ENCODE results near the gene PRUNE2. TPM values are rescaled to one million over a fixed set of nuclear protein-coding genes. Genes with fewer than 3 reads are reported as not detected.

PRUNE2 gene
- total and polyA plus RNA-seq, 2 of the 8 experiments (the other 6 are each of a cell fraction or from before 2014, with no cell fraction given) = 5.5 to 13.3 TPM

DNA sequence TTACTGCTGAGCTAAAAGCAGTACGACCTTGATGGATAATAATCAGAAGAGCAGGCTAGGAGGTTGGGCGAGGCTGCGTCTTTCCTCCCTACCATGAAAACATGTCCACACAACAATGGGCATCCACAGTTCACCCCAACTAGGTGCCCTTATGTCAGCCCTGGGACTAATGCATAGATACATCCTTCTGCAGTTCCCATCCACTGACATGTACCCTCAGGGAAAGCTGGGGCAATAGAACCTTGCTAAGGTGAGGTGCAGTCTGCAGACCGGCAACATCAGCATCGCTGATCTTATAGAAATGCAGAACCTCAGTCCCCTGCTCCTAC lies 697 bp upstream of the PRUNE2 start:
- Histone ChIP-seq H2BK15ac (ENCODE audit: low read length) (no peak overlapping the region), H3K18ac (ENCODE audit: extremely low read depth, low read length) (no peak overlapping the region), H4K8ac (ENCODE audit: extremely low read depth, insufficient read depth, low read length) (no peak overlapping the region), H3K4me2 (ENCODE audit: insufficient read depth in 1 of 2, low read depth in 2 of 2, low read length in 2 of 2) (peak overlapping the region; percentile 79 to 89), H3K4me3 (ENCODE audit: extremely low read depth in 1 of 4, insufficient read depth in 2 of 4, low read depth in 3 of 4, low read length in 4 of 4) (peak overlapping the region; percentile 43 to 71 (median 62)), H3K79me2 (ENCODE audit: control insufficient read depth in 1 of 2, insufficient read depth in 2 of 2, low read length in 2 of 2) (no peaks in the 10 kb centered on the region), H3K23ac (ENCODE audit: insufficient read length) (no peak overlapping the region), H3K9ac (replicated peaks in 1 of 4; ENCODE audit: extremely low read depth in 1 of 4, low read depth in 3 of 4, low read length in 3 of 4) (peak overlapping the region in 1 of 4 experiments; percentile 6; a peak in 2 of 7 replicates), H2AK5ac (ENCODE audit: low read depth, low read length) (no peak overlapping the region), H3K14ac (ENCODE audit: insufficient read length) (no peak overlapping the region), H4K91ac (replicated peaks; ENCODE audit: insufficient read length, low read length) (no peak overlapping the region), H3K56ac (replicated peaks; ENCODE audit: insufficient read length, low read depth, low read length) (no peak overlapping the region), H3K36me3 (ENCODE audit: control insufficient read depth in 2 of 4, insufficient read depth in 4 of 4, low read length in 3 of 4) (no peaks in the 10 kb centered on the region), H2BK20ac (ENCODE audit: low read length) (no peak overlapping the region), H2BK5ac (ENCODE audit: low read depth, low read length) (no peak overlapping the region), H3K27ac (ENCODE audit: low read depth, low read length) (no peak overlapping the region), H2BK120ac (replicated peaks; ENCODE audit: low read depth, low read length) (no peak overlapping the region), H3K4ac (replicated peaks; ENCODE audit: insufficient read length, low read depth, low read length) (no peak overlapping the region), H3K27me3 (replicated peaks in 1 of 4; ENCODE audit: control insufficient read depth in 3 of 4, extremely low read depth in 1 of 4, insufficient read depth in 3 of 4, low read length in 3 of 4) (peaks cover 2 to 26% (median 18%) of the 10 kb centered on the region in 4 experiments; a peak in 6 of 7 replicates), H3K4me1 (replicated peaks in 1 of 4; ENCODE audit: control insufficient read depth in 3 of 4, insufficient read depth in 4 of 4, low read length in 3 of 4) (peaks cover 0 to 12% (median 5%) of the 10 kb centered on the region in 4 experiments; a peak in 5 of 7 replicates), H4K5ac (ENCODE audit: insufficient read length, low read depth, low read length) (no peak overlapping the region), H3K23me2 (ENCODE audit: low read depth, low read length) (peaks cover 13% of the 10 kb centered on the region), H2BK12ac (ENCODE audit: low read depth, low read length) (peak overlapping the region; percentile 3; the same call in 1 of the 2 replicates), H3K79me1 (ENCODE audit: low read depth, low read length) (no peaks in the 10 kb centered on the region), H4K20me1 (replicated peaks in 1 of 2; ENCODE audit: control insufficient read depth in 1 of 2, insufficient read depth in 2 of 2, low read length in 2 of 2) (peaks cover 0 to 3% of the 10 kb centered on the region in 2 experiments), H2AFZ (ENCODE audit: low read length) (peak overlapping the region; percentile 67; the same call in 1 of the 2 replicates), H3K9me3 (ENCODE audit: insufficient read depth in 2 of 2, low read depth in 1 of 2, low read length in 1 of 2) (no peaks in the 10 kb centered on the region)
- TF ChIP-seq KDM5A (IDR thresholded peaks at IDR 0.05; ENCODE audit: low read length) (no peak), YY1 (IDR thresholded peaks at IDR 0.05; ENCODE audit: low read depth, low read length) (no peak), RBBP5 (IDR thresholded peaks at IDR 0.05; ENCODE audit: borderline replicate concordance, low read depth, low read length) (no peak), TAF7 (optimal IDR thresholded peaks at IDR 0.05; ENCODE audit: borderline replicate concordance, low read depth, low read length) (no peak), CTBP2 (IDR thresholded peaks at IDR 0.05; ENCODE audit: borderline replicate concordance, insufficient read depth, insufficient read length, low read length) (no peak), POLR2AphosphoS5 (IDR thresholded peaks at IDR 0.05; ENCODE audit: low read depth, low read length) (no peak)
- 14% methylated on average over 5 of the region's 5 CpGs; no CpG with 5 or more reads in 1 of the 2 experiments for WGBS, 2 experiments (ENCODE audit: extremely low coverage in 1 of 2, insufficient coverage in 1 of 2, insufficient read length in 1 of 2, insufficient replicate concordance in 2 of 2, low coverage in 1 of 2, low lambda C conversion rate in 2 of 2, missing lambda C conversion rate in 1 of 2)
- POLR2A ChIA-PET (ENCODE audit: partially characterized antibody) = interaction anchor here (0.7 to 2.0 kb wide), 7 partner anchors 9 to 220 kb away, joined by 3 to 5 read pairs (median 3); no protein-coding TSS in a partner anchor
- FAIRE-seq (no peak), DNase-seq (ENCODE audit: low read depth in 1 of 2, low spot score in 2 of 2) (no peak)
- CTCF ChIA-PET (ENCODE audit: partially characterized antibody) = interaction anchor here (0.5 to 1.4 kb wide), 3 partner anchors 90 to 486 kb away, joined by 3 read pairs; no protein-coding TSS in a partner anchor

Data from H1 (cell line).